Body of pancreas (tissue), 4 donors: ENCODE measurements around the gene ZBTB20.

Experiments
- CTCF ChIP-seq, 7 experiments: fragments of 450-650 bp in 4 of 7; fragments of 200-600 bp in 3 of 7; sonication (generic) in 3 of 7; IDR thresholded peaks; one replicate each; pipeline ENCODE4 v1.5.1; 2016 to 2019; ENCODE audit warnings: antibody characterized with exemption in 7 of 7
- POLR2A ChIP-seq, 3 donors: fragments of 450-650 bp; IDR thresholded peaks; one replicate each; pipeline ENCODE4 v1.6.1; 2016; ENCODE audit warnings: antibody characterized with exemption in 3 of 3, mild to moderate bottlenecking in 2 of 3

DNA sequence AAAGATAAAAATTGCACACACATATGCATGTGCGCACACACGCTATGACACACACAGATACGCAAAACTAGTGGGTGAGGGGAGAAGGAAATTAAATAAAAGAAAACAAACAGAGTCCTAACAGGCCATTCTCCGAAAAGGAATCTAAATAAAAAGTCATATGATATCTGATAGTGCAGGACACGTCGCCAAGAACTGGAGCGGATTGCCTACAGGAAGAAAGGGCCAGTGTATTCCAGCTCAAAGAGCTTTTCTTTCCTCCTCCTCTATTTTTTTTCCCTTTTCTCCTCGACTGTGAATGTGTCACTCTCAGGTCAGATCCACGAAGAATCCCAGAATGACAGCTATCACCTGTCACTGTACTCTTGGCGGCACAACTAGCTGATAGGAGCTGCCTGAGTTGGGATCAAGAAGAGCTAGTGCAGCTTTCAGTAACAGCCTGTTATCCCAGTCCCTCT is 695.5 kb downstream of the ZBTB20 start:
- peak in 1 of 3 donors; percentile 36 for TF ChIP-seq POLR2A (IDR thresholded peaks at IDR 0.05)
- no peak for TF ChIP-seq CTCF (IDR thresholded peaks at IDR 0.05)
